HTERT RPE-1 (cell line): ENCODE measurements around the gene PLPP7.

Source experiments
- in situ Hi-C: fragments of 300-500 bp; cut with MboI; formaldehyde crosslinking; loops from 4 replicates; pipeline ENCODE4 v1.14.3; 2020; ENCODE audit warnings: low sequenced_read_pairs

The PLPP7 gene

GRCh38 chr9:131302244-131303075, 12.9 kb downstream of the PLPP7 start:
- in situ Hi-C loops, result no loop called here

GRCh38 chr9:131303381-131304321, 14.1 kb downstream of the PLPP7 start:
- in situ Hi-C loops, result no loop called here

GRCh38 chr9:131304676-131305355, 15.3 kb downstream of the PLPP7 start:
- in situ Hi-C loops, result no loop called here

- in situ Hi-C loops, result no loop called here
Observed at GRCh38 chr9:131306397-131307004, 17.0 kb downstream of the PLPP7 start.

GRCh38 chr9:131307974-131308373, 18.5 kb downstream of the PLPP7 start:
- in situ Hi-C loops, result no loop called here

- in situ Hi-C loops, result no loop called here
Observed at GRCh38 chr9:131308452-131308851, 18.9 kb downstream of the PLPP7 start.

- in situ Hi-C loops, result no loop called here
Observed at GRCh38 chr9:131308906-131309529, 19.5 kb downstream of the PLPP7 start.

- in situ Hi-C loops, result no loop called here
Observed at GRCh38 chr9:131309530-131310276, 20.2 kb downstream of the PLPP7 start.

- in situ Hi-C loops, result no loop called here
Observed at GRCh38 chr9:131310833-131311554, 21.5 kb downstream of the PLPP7 start.

GRCh38 chr9:131312246-131312645, 22.7 kb downstream of the PLPP7 start:
- in situ Hi-C loops, result no loop called here

- in situ Hi-C loops, result no loop called here
Observed at GRCh38 chr9:131312822-131313770, 23.6 kb downstream of the PLPP7 start.

- in situ Hi-C loops, result no loop called here
Observed at GRCh38 chr9:131318231-131319085, 28.9 kb downstream of the PLPP7 start.

- in situ Hi-C loops, result no loop called here
Observed at GRCh38 chr9:131319486-131319885, 30.0 kb downstream of the PLPP7 start.

- in situ Hi-C loops, result no loop called here
Observed at GRCh38 chr9:131320031-131320685, 30.6 kb downstream of the PLPP7 start.

GRCh38 chr9:131323629-131324028, 34.1 kb downstream of the PLPP7 start:
- in situ Hi-C loops, result no loop called here
